Measurements from ENCODE around the gene ARHGAP18. TPM values are rescaled to one million over a fixed set of nuclear protein-coding genes. Genes with fewer than 3 reads are reported as not detected.

ARHGAP18 gene
- polyA plus RNA-seq, 1 donor from 2014 or later: 3.5 TPM

GRCh38 chr6:129642322-129642721 is 67.7 kb downstream of the ARHGAP18 start:
- Mint-ChIP-seq H3K4me1 (no peaks in the 10 kb centered on the region), H3K9me3 (no peaks in the 10 kb centered on the region), H3K27ac (no peak overlapping the region), H3K36me3 (peaks cover under 1% of the 10 kb centered on the region), H3K4me3 (no peak overlapping the region), H3K27me3 (no peaks in the 10 kb centered on the region)

- no peaks in the 10 kb centered on the region for H3K4me1 Mint-ChIP-seq
- H3K27ac Mint-ChIP-seq: no peak overlapping the region
- H3K27me3 Mint-ChIP-seq: no peaks in the 10 kb centered on the region
- H3K4me3 Mint-ChIP-seq: no peak overlapping the region
- peaks cover 2% of the 10 kb centered on the region for H3K36me3 Mint-ChIP-seq
- H3K9me3 Mint-ChIP-seq: no peaks in the 10 kb centered on the region
Measured at GRCh38 chr6:129641344-129641743, 68.6 kb downstream of the ARHGAP18 start.

- Mint-ChIP-seq H3K36me3 (peaks cover 2% of the 10 kb centered on the region), H3K27me3 (no peaks in the 10 kb centered on the region), H3K4me3 (no peak overlapping the region), H3K9me3 (no peaks in the 10 kb centered on the region), H3K4me1 (no peaks in the 10 kb centered on the region), H3K27ac (no peak overlapping the region)
Measured at GRCh38 chr6:129638686-129639085, 71.3 kb downstream of the ARHGAP18 start.

- H3K4me1 Mint-ChIP-seq: no peaks in the 10 kb centered on the region
- no peak overlapping the region for H3K4me3 Mint-ChIP-seq
- H3K27me3 Mint-ChIP-seq: no peaks in the 10 kb centered on the region
- H3K36me3 Mint-ChIP-seq: peaks cover 2% of the 10 kb centered on the region
- H3K9me3 Mint-ChIP-seq: no peaks in the 10 kb centered on the region
- no peak overlapping the region for H3K27ac Mint-ChIP-seq
Measured at GRCh38 chr6:129638055-129638684, 71.8 kb downstream of the ARHGAP18 start.

GRCh38 chr6:129637340-129638054 is 72.5 kb downstream of the ARHGAP18 start:
- H3K9me3 Mint-ChIP-seq: no peaks in the 10 kb centered on the region
- H3K27me3 Mint-ChIP-seq: no peaks in the 10 kb centered on the region
- no peaks in the 10 kb centered on the region for H3K4me1 Mint-ChIP-seq
- peak overlapping the region in 1 of 3 donors; percentile 27 for H3K27ac Mint-ChIP-seq
- H3K36me3 Mint-ChIP-seq: peaks cover 2% of the 10 kb centered on the region
- no peak overlapping the region for H3K4me3 Mint-ChIP-seq

- no peak overlapping the region for H3K4me3 Mint-ChIP-seq
- H3K4me1 Mint-ChIP-seq: no peaks in the 10 kb centered on the region
- no peaks in the 10 kb centered on the region for H3K27me3 Mint-ChIP-seq
- H3K27ac Mint-ChIP-seq: peak overlapping the region in 1 of 3 donors; percentile 3
- peaks cover 2% of the 10 kb centered on the region for H3K36me3 Mint-ChIP-seq
- no peaks in the 10 kb centered on the region for H3K9me3 Mint-ChIP-seq
Measured at GRCh38 chr6:129635396-129636130, 74.4 kb downstream of the ARHGAP18 start.

GRCh38 chr6:129634411-129635230 is 75.4 kb downstream of the ARHGAP18 start:
- Mint-ChIP-seq H3K9me3 (no peaks in the 10 kb centered on the region), H3K4me3 (no peak overlapping the region), H3K27ac (no peak overlapping the region), H3K4me1 (no peaks in the 10 kb centered on the region), H3K27me3 (no peaks in the 10 kb centered on the region), H3K36me3 (peaks cover 2% of the 10 kb centered on the region)

GRCh38 chr6:129633529-129633928 is 76.4 kb downstream of the ARHGAP18 start:
- H3K36me3 Mint-ChIP-seq: peaks cover 2% of the 10 kb centered on the region
- no peaks in the 10 kb centered on the region for H3K27me3 Mint-ChIP-seq
- no peak overlapping the region for H3K27ac Mint-ChIP-seq
- no peaks in the 10 kb centered on the region for H3K9me3 Mint-ChIP-seq
- H3K4me3 Mint-ChIP-seq: no peak overlapping the region
- H3K4me1 Mint-ChIP-seq: peaks cover 0 to 1% (median 0%) of the 10 kb centered on the region in 3 donors

GRCh38 chr6:129632172-129632613 is 77.8 kb downstream of the ARHGAP18 start:
- Mint-ChIP-seq H3K36me3 (peaks cover under 1% of the 10 kb centered on the region), H3K27me3 (no peaks in the 10 kb centered on the region), H3K9me3 (no peaks in the 10 kb centered on the region), H3K27ac (no peak overlapping the region), H3K4me1 (peaks cover 0 to 1% (median 0%) of the 10 kb centered on the region in 3 donors), H3K4me3 (no peak overlapping the region)

GRCh38 chr6:129631070-129631469 is 78.9 kb downstream of the ARHGAP18 start:
- no peak overlapping the region for H3K27ac Mint-ChIP-seq
- H3K27me3 Mint-ChIP-seq: no peaks in the 10 kb centered on the region
- H3K4me3 Mint-ChIP-seq: no peak overlapping the region
- H3K36me3 Mint-ChIP-seq: no peaks in the 10 kb centered on the region
- H3K9me3 Mint-ChIP-seq: no peaks in the 10 kb centered on the region
- H3K4me1 Mint-ChIP-seq: peaks cover 0 to 1% (median 0%) of the 10 kb centered on the region in 3 donors

GRCh38 chr6:129630596-129630995 is 79.4 kb downstream of the ARHGAP18 start:
- Mint-ChIP-seq H3K4me1 (peaks cover 0 to 1% (median 0%) of the 10 kb centered on the region in 3 donors), H3K36me3 (no peaks in the 10 kb centered on the region), H3K9me3 (no peaks in the 10 kb centered on the region), H3K27ac (no peak overlapping the region), H3K27me3 (no peaks in the 10 kb centered on the region), H3K4me3 (no peak overlapping the region)

- Mint-ChIP-seq H3K4me3 (no peak overlapping the region), H3K9me3 (no peaks in the 10 kb centered on the region), H3K27ac (no peak overlapping the region), H3K27me3 (no peaks in the 10 kb centered on the region), H3K36me3 (peaks cover 2% of the 10 kb centered on the region), H3K4me1 (peaks cover 0 to 3% (median 0%) of the 10 kb centered on the region in 3 donors)
Measured at GRCh38 chr6:129628101-129628815, 81.7 kb downstream of the ARHGAP18 start.

GRCh38 chr6:129624488-129624887 is 85.5 kb downstream of the ARHGAP18 start:
- H3K36me3 Mint-ChIP-seq: peaks cover 2% of the 10 kb centered on the region
- H3K27ac Mint-ChIP-seq: no peak overlapping the region
- H3K4me1 Mint-ChIP-seq: peaks cover 0 to 4% (median 0%) of the 10 kb centered on the region in 3 donors
- no peak overlapping the region for H3K4me3 Mint-ChIP-seq
- no peaks in the 10 kb centered on the region for H3K27me3 Mint-ChIP-seq
- H3K9me3 Mint-ChIP-seq: no peaks in the 10 kb centered on the region

GRCh38 chr6:129623008-129623732 is 86.8 kb downstream of the ARHGAP18 start:
- Mint-ChIP-seq H3K4me1 (peaks cover 0 to 3% (median 0%) of the 10 kb centered on the region in 3 donors), H3K4me3 (no peak overlapping the region), H3K9me3 (no peaks in the 10 kb centered on the region), H3K36me3 (peaks cover 6% of the 10 kb centered on the region), H3K27ac (no peak overlapping the region), H3K27me3 (no peaks in the 10 kb centered on the region)

Data from IgD-negative memory B cell (primary cell).